Activated CD8-positive, alpha-beta memory T cell treated with anti-CD3 and anti-CD28 coated beads, Interleukin-2, amount 50 U/mL, for 24 hours (primary cell): ENCODE measurements around the gene LRRC37A2.
"Not testable (repeated sequence)": the region's sequence is repeated elsewhere in the genome, so short reads cannot be mapped to it uniquely, and the experiment has no call there.

Experiments
- DNase-seq: peaks from one replicate; pipeline ENCODE4 v3.0.0-alpha.2; 2020; ENCODE audit errors: extremely low read depth

LRRC37A2 gene

GRCh38 chr17:46598344-46598931, 86.2 kb downstream of the LRRC37A2 start:
- not testable (repeated sequence) for DNase-seq

- not testable (repeated sequence) for DNase-seq
Measured at GRCh38 chr17:46600767-46601166, 88.5 kb downstream of the LRRC37A2 start.

- DNase-seq, result not testable (repeated sequence)
Measured at GRCh38 chr17:46603125-46603524, 90.9 kb downstream of the LRRC37A2 start.
